H9 (cell line): ENCODE results near the gene L3MBTL4. TPM values are rescaled to one million over a fixed set of nuclear protein-coding genes. Genes with fewer than 3 reads are reported as not detected.

Source experiments
- DNase-seq: peaks from one replicate; pipeline ENCODE4 v3.0.0-alpha.2; 2017
- H2AFZ ChIP-seq: one replicate; pipeline ENCODE4 v1.6.1; 2013; ENCODE audit warnings: mild to moderate bottlenecking, low read length, control low read depth, moderate library complexity
- H2AK5ac ChIP-seq: 2 replicates; pipeline ENCODE4 v1.6.1; 2013; ENCODE audit warnings: low read length, control low read depth, mixed read lengths; ENCODE audit not compliant: insufficient read length
- H2BK120ac ChIP-seq: one replicate; pipeline ENCODE4 v1.6.1; 2013; ENCODE audit warnings: low read depth, mild to moderate bottlenecking, low read length, control low read depth, inconsistent platforms; ENCODE audit not compliant: poor library complexity, severe bottlenecking
- H2BK12ac ChIP-seq: 2 replicates; pipeline ENCODE4 v1.6.1; 2013; ENCODE audit warnings: low read length, control low read depth, mixed read lengths, low read depth; ENCODE audit not compliant: insufficient read length
- H2BK15ac ChIP-seq: 2 replicates; pipeline ENCODE4 v1.6.1; 2013; ENCODE audit warnings: low read depth, low read length, control low read depth
- H2BK20ac ChIP-seq: one replicate; pipeline ENCODE4 v1.6.1; 2013; ENCODE audit warnings: low read depth, mild to moderate bottlenecking, low read length, control low read depth, inconsistent platforms; ENCODE audit not compliant: poor library complexity, severe bottlenecking
- H2BK5ac ChIP-seq: 2 replicates; pipeline ENCODE4 v1.6.1; 2013; ENCODE audit warnings: low read length, control low read depth, mixed read lengths; ENCODE audit not compliant: insufficient read length
- H3K14ac ChIP-seq: 2 replicates; pipeline ENCODE4 v1.6.1; 2013; ENCODE audit warnings: low read length, control low read depth; ENCODE audit not compliant: insufficient read depth
- H3K18ac ChIP-seq: 2 replicates; pipeline ENCODE4 v1.6.1; 2013; ENCODE audit warnings: low read depth, mild to moderate bottlenecking, mixed read lengths, low read length, control low read depth; ENCODE audit not compliant: insufficient read length
- H3K23ac ChIP-seq: 2 replicates; pipeline ENCODE4 v1.6.1; 2013; ENCODE audit warnings: low read length, control low read depth, mixed read lengths, low read depth; ENCODE audit not compliant: insufficient read length
- H3K23me2 ChIP-seq: 2 replicates; pipeline ENCODE4 v1.6.1; 2013; ENCODE audit warnings: low read depth, mild to moderate bottlenecking, mixed read lengths, low read length, control low read depth; ENCODE audit not compliant: insufficient read length, poor library complexity, severe bottlenecking
- H3K27ac ChIP-seq: 2 replicates; pipeline ENCODE4 v1.5.1; 2013; ENCODE audit warnings: low read length, control low read depth, mixed read lengths, low read depth; ENCODE audit not compliant: insufficient read length
- H3K27me3 ChIP-seq: 2 replicates; pipeline ENCODE4 v1.6.1; 2013; ENCODE audit warnings: low read length, control low read depth, inconsistent platforms; ENCODE audit not compliant: insufficient read depth
- H3K4ac ChIP-seq: 2 replicates; pipeline ENCODE4 v1.6.1; 2013; ENCODE audit warnings: low read depth, mild to moderate bottlenecking, control low read depth, inconsistent platforms, low read length, moderate library complexity
- H3K4me1 ChIP-seq: 2 replicates; pipeline ENCODE4 v1.6.1; 2013; ENCODE audit warnings: low read length, control low read depth, inconsistent platforms; ENCODE audit not compliant: insufficient read depth
- H3K4me2 ChIP-seq: 2 replicates; pipeline ENCODE4 v1.6.1; 2013; ENCODE audit warnings: low read length, control low read depth, mixed read lengths; ENCODE audit not compliant: insufficient read length, insufficient read depth
- H3K56ac ChIP-seq: 2 replicates; pipeline ENCODE4 v1.6.1; 2013; ENCODE audit warnings: low read depth, mild to moderate bottlenecking, mixed read lengths, low read length, control low read depth; ENCODE audit not compliant: insufficient read length
- H3K79me1 ChIP-seq: 2 replicates; pipeline ENCODE4 v1.6.1; 2013; ENCODE audit warnings: low read depth, mild to moderate bottlenecking, moderate library complexity, low read length, control low read depth, inconsistent platforms; ENCODE audit not compliant: insufficient read depth, poor library complexity, severe bottlenecking
- H3K79me2 ChIP-seq: 2 replicates; pipeline ENCODE4 v1.6.1; 2013; ENCODE audit warnings: low read length, control low read depth, inconsistent platforms; ENCODE audit not compliant: insufficient read depth
- H3K9ac ChIP-seq: 2 replicates; pipeline ENCODE4 v1.6.1; 2013; ENCODE audit warnings: low read length, control low read depth, mixed read lengths; ENCODE audit not compliant: insufficient read length; ENCODE audit errors: extremely low read depth
- H3K9me3 ChIP-seq: one replicate; pipeline ENCODE4 v1.6.1; 2013; ENCODE audit warnings: low read depth, low read length, inconsistent platforms; ENCODE audit not compliant: control insufficient read depth
- H3T11ph ChIP-seq: one replicate; pipeline ENCODE4 v1.6.1; 2013; ENCODE audit warnings: mild to moderate bottlenecking, low read length, control low read depth, inconsistent platforms
- H4K20me1 ChIP-seq: one replicate; pipeline ENCODE4 v1.6.1; 2013; ENCODE audit not compliant: control insufficient read depth, insufficient read length, insufficient read depth
- H4K5ac ChIP-seq: 2 replicates; pipeline ENCODE4 v1.6.1; 2013; ENCODE audit warnings: low read depth, mild to moderate bottlenecking, mixed read lengths, low read length, control low read depth; ENCODE audit not compliant: insufficient read length
- H4K8ac ChIP-seq: replicated peaks from 2 replicates; pipeline ENCODE4 v1.6.1; 2013; ENCODE audit warnings: low read length, control low read depth, mixed read lengths, low read depth; ENCODE audit not compliant: insufficient read length
- H4K91ac ChIP-seq: 2 replicates; pipeline ENCODE4 v1.6.1; 2013; ENCODE audit warnings: low read depth, mild to moderate bottlenecking, moderate library complexity, mixed read lengths, low read length, control low read depth; ENCODE audit not compliant: insufficient read length
- H3K27ac Mint-ChIP-seq, 3 experiments: 2 replicates in 2 of 3; 3 replicates in 1 of 3; pipeline ENCODE4 v1.8.0; 2020 to 2021; ENCODE audit warnings: mixed read lengths in 3 of 3, mild to moderate bottlenecking in 1 of 3, moderate library complexity in 1 of 3
- H3K27me3 Mint-ChIP-seq: 2 replicates; pipeline ENCODE4 v1.8.0; 2021; ENCODE audit warnings: low read depth, mild to moderate bottlenecking, moderate library complexity, mixed read lengths
- H3K36me3 Mint-ChIP-seq, 3 experiments: 2 replicates in 2 of 3; 3 replicates in 1 of 3; pipeline ENCODE4 v1.8.0; 2020 to 2021; ENCODE audit warnings: low read depth in 3 of 3, mixed read lengths in 3 of 3; ENCODE audit not compliant: insufficient read depth in 1 of 3
- H3K4me1 Mint-ChIP-seq, 2 experiments: 2 replicates each; pipeline ENCODE4 v1.8.0; 2020; ENCODE audit warnings: mixed read lengths in 2 of 2
- H3K4me3 Mint-ChIP-seq, 2 experiments: 2 replicates in 1 of 2; 3 replicates in 1 of 2; pipeline ENCODE4 v1.8.0; 2020 to 2021; ENCODE audit warnings: mild to moderate bottlenecking in 2 of 2, mixed read lengths in 2 of 2, moderate library complexity in 1 of 2
- H3K9me3 Mint-ChIP-seq, 2 experiments: 2 replicates in 1 of 2; 3 replicates in 1 of 2; pipeline ENCODE4 v1.8.0; 2020; ENCODE audit warnings: mild to moderate bottlenecking in 2 of 2, mixed read lengths in 2 of 2, moderate library complexity in 1 of 2
- WGBS: extraction: QIAGEN DNeasy Blood & Tissue Kit; methylation state at CpG from one replicate; pipeline ENCODE4 v1.1.7; 2013; ENCODE audit warnings: missing lambda C conversion rate, low lambda C conversion rate, mixed read lengths; ENCODE audit not compliant: insufficient read length; ENCODE audit errors: extremely low coverage; 5-methylcytosine and 5-hydroxymethylcytosine counted together
- total RNA-seq: library from RNA; stranded (reverse); gene quantifications from 2 replicates; pipeline ENCODE4 v1.2.1, GENCODE V29; 2021
- TF ChIP-seq, protein P1 (sequence below): fragments of 200-600 bp; sonication (generic); conservative IDR thresholded peaks from 3 replicates; pipeline ENCODE4 v1.8.0; 2021; ENCODE audit warnings: antibody characterized with exemption, mild to moderate bottlenecking

L3MBTL4 gene
- total RNA-seq, 1 experiment from 2014 or later, result 1.9 TPM

DNA sequence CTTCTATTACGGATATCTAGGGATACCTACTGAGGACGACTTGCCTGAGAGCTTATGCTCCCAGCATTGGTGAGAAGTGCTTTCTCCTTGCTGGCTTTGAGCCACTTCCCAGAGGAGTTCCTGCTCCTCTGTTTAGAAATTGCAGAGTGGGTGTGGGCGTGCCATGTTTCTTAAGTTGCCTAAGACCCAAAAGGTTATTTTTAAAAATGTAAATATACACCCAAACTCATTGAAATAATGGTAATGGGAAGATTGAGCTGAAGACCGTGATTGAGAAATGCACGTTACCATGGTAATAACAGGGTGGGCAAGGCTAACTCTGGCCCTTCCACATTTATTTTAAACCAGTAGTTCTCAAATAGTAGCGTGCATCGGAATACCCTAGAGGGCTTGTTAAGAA, 502.1 kb downstream of the L3MBTL4 start:
- Histone ChIP-seq H3K56ac (no peak overlapping the region), H3K9me3 (no peaks in the 10 kb centered on the region), H3K27ac (no peak overlapping the region), H2BK12ac (no peak overlapping the region), H3K23ac (no peak overlapping the region), H4K20me1 (no peaks in the 10 kb centered on the region), H4K8ac (no peak overlapping the region), H2AFZ (no peak overlapping the region), H2BK15ac (no peak overlapping the region), H4K91ac (no peak overlapping the region), H2BK5ac (no peak overlapping the region), H3K14ac (no peak overlapping the region), H3K79me1 (no peaks in the 10 kb centered on the region), H2BK120ac (no peak overlapping the region), H3T11ph (no peak overlapping the region), H2BK20ac (no peak overlapping the region), H3K79me2 (no peaks in the 10 kb centered on the region), H3K4me2 (no peak overlapping the region), H4K5ac (no peak overlapping the region), H3K27me3 (no peaks in the 10 kb centered on the region), H3K9ac (no peak overlapping the region), H3K4me1 (peaks cover 2% of the 10 kb centered on the region), H3K23me2 (no peaks in the 10 kb centered on the region), H3K4ac (no peak overlapping the region), H2AK5ac (no peak overlapping the region), H3K18ac (no peak overlapping the region)
- Mint-ChIP-seq H3K4me3 (no peak overlapping the region), H3K4me1 (peaks cover 21 to 37% of the 10 kb centered on the region in 2 experiments), H3K27ac (peak overlapping the region in 1 of 3 experiments; percentile 81; a peak in 1 of 7 replicates), H3K9me3 (no peaks in the 10 kb centered on the region), H3K36me3 (peaks cover 0 to 4% (median 0%) of the 10 kb centered on the region in 3 experiments; a peak in 1 of 7 replicates), H3K27me3 (no peaks in the 10 kb centered on the region)
- TF ChIP-seq, protein P1, sequence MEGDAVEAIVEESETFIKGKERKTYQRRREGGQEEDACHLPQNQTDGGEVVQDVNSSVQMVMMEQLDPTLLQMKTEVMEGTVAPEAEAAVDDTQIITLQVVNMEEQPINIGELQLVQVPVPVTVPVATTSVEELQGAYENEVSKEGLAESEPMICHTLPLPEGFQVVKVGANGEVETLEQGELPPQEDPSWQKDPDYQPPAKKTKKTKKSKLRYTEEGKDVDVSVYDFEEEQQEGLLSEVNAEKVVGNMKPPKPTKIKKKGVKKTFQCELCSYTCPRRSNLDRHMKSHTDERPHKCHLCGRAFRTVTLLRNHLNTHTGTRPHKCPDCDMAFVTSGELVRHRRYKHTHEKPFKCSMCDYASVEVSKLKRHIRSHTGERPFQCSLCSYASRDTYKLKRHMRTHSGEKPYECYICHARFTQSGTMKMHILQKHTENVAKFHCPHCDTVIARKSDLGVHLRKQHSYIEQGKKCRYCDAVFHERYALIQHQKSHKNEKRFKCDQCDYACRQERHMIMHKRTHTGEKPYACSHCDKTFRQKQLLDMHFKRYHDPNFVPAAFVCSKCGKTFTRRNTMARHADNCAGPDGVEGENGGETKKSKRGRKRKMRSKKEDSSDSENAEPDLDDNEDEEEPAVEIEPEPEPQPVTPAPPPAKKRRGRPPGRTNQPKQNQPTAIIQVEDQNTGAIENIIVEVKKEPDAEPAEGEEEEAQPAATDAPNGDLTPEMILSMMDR, result no peak
- DNase-seq, result no peak
- no CpG with 5 or more reads among the region's 7 CpGs for WGBS
